GM19023 (cell line): ENCODE data around the gene ITGB1BP1.

Source experiments
- ATAC-seq: cut with Tn5 transposase; IDR thresholded peaks from one replicate; pipeline ENCODE4 v1.9.1; 2021; ENCODE audit warnings: mild to moderate bottlenecking, moderate library complexity; ENCODE audit not compliant: unreplicated experiment

ITGB1BP1 gene

GRCh38 chr2:9354318-9354717, 69.0 kb downstream of the ITGB1BP1 start:
- ATAC-seq = no peak
